HepG2 (cell line): ENCODE data around the gene MST1. TPM values are rescaled to one million over a fixed set of nuclear protein-coding genes. Genes with fewer than 3 reads are reported as not detected.

ENCODE experiments used
- AKAP8 ChIP-seq: sonication (generic); formaldehyde crosslinking; IDR thresholded peaks from 2 replicates; pipeline ENCODE4 v1.5.1; 2020; ENCODE audit warnings: mild to moderate bottlenecking, missing genetic modification reagents
- BRCA1 ChIP-seq: sonication (generic); formaldehyde crosslinking; IDR thresholded peaks from 2 replicates; pipeline ENCODE4 v1.4.0; 2020; ENCODE audit warnings: missing genetic modification reagents
- CEBPB ChIP-seq: IDR thresholded peaks from 2 replicates; pipeline ENCODE4 v1.6.1; 2011; ENCODE audit warnings: low read depth, low read length, improper control_type of control experiment, borderline replicate concordance
- IRF2 ChIP-seq: IDR thresholded peaks from 2 replicates; pipeline ENCODE4 v1.6.1; 2018; ENCODE audit warnings: missing genetic modification reagents, missing compliant biosample characterization
- MIER3 ChIP-seq: IDR thresholded peaks from 2 replicates; pipeline ENCODE4 v1.6.1; 2016; ENCODE audit warnings: missing compliant biosample characterization, borderline replicate concordance
- NFE2 ChIP-seq: sonication (generic); formaldehyde crosslinking; IDR thresholded peaks from 2 replicates; pipeline ENCODE4 v1.4.0; 2020; ENCODE audit warnings: missing genetic modification reagents
- SMAD3 ChIP-seq: sonication (generic); formaldehyde crosslinking; IDR thresholded peaks from 2 replicates; pipeline ENCODE4 v1.4.0; 2020; ENCODE audit warnings: missing genetic modification reagents
- TARDBP ChIP-seq: sonication (generic); formaldehyde crosslinking; IDR thresholded peaks from 2 replicates; pipeline ENCODE4 v1.8.0; 2022; ENCODE audit warnings: mild to moderate bottlenecking, missing genetic modification reagents
- ZMYM4 ChIP-seq: sonication (generic); formaldehyde crosslinking; IDR thresholded peaks from 2 replicates; pipeline ENCODE4 v1.8.1; 2023; ENCODE audit warnings: mild to moderate bottlenecking, missing genetic modification reagents
- ZNF343 ChIP-seq: sonication (generic); formaldehyde crosslinking; IDR thresholded peaks from 2 replicates; pipeline ENCODE4 v1.4.0; 2020; ENCODE audit warnings: mild to moderate bottlenecking, missing genetic modification reagents
- ZNF546 ChIP-seq: sonication (generic); formaldehyde crosslinking; conservative IDR thresholded peaks from 2 replicates; pipeline ENCODE4 v1.8.1; 2023; ENCODE audit warnings: mild to moderate bottlenecking, missing genetic modification reagents
- ZNF777 ChIP-seq: sonication (generic); formaldehyde crosslinking; IDR thresholded peaks from 2 replicates; pipeline ENCODE4 v1.4.0; 2020; ENCODE audit warnings: missing genetic modification reagents
- polyA plus RNA-seq, 8 experiments: library from polyadenylated mRNA; depleted of rRNA in 3 of 8; stranded (reverse) in 7 of 8; unstranded in 1 of 8; fragments of >200 nt; fragmentation: Illumina TruSeq in 4 of 8; extraction: Trizol in 4 of 8; gene quantifications; 2 replicates each; pipeline versions ENCODE4 v1.2.1 to v1.2.3, GENCODE V29; 2011 to 2016; ENCODE audit warnings: low read depth in 4 of 8, missing spikeins in 1 of 8, mixed read lengths in 1 of 8; ENCODE audit not compliant: insufficient read depth in 1 of 8
- total RNA-seq, 5 experiments: library from RNA; depleted of rRNA; stranded (reverse); fragments of >200 nt; fragmentation: Illumina TruSeq; extraction: Trizol; gene quantifications; 2 replicates each; pipeline ENCODE4 v1.2.3, GENCODE V29; 2016; ENCODE audit warnings: low read depth in 1 of 5
- TF ChIP-seq, protein P1 (sequence below): sonication (generic); formaldehyde crosslinking; IDR thresholded peaks from 2 replicates; pipeline ENCODE4 v1.4.0; 2020; ENCODE audit warnings: low read depth, mild to moderate bottlenecking, missing genetic modification reagents
- TF ChIP-seq, protein P2 (sequence below): sonication (generic); formaldehyde crosslinking; IDR thresholded peaks from 2 replicates; pipeline ENCODE4 v1.8.1; 2023; ENCODE audit warnings: mild to moderate bottlenecking, missing genetic modification reagents
- TF ChIP-seq, protein P3 (sequence below): sonication (generic); formaldehyde crosslinking; IDR thresholded peaks from 2 replicates; pipeline ENCODE4 v1.4.0; 2020; ENCODE audit warnings: missing genetic modification reagents, borderline replicate concordance
- TF ChIP-seq, protein P4 (sequence below): sonication (generic); formaldehyde crosslinking; IDR thresholded peaks from 2 replicates; pipeline ENCODE4 v1.5.1; 2020; ENCODE audit warnings: mild to moderate bottlenecking, moderate library complexity, missing genetic modification reagents
- TF ChIP-seq, protein P5 (sequence below), 2 experiments: fragments of 450-650 bp in 1 of 2; sonication (generic) in 1 of 2; formaldehyde crosslinking; IDR thresholded peaks; 2 replicates each; pipeline versions ENCODE4 v1.5.0 to v1.8.0; 2020 to 2022; ENCODE audit warnings: mild to moderate bottlenecking in 1 of 2, missing genetic modification reagents in 1 of 2
- TF ChIP-seq, protein P6 (sequence below): sonication (generic); formaldehyde crosslinking; IDR thresholded peaks from 2 replicates; pipeline ENCODE4 v1.4.0; 2020; ENCODE audit warnings: missing genetic modification reagents
- TF ChIP-seq, protein P7 (sequence below): sonication (generic); formaldehyde crosslinking; IDR thresholded peaks from 2 replicates; pipeline ENCODE4 v1.4.0; 2020; ENCODE audit warnings: mild to moderate bottlenecking, missing genetic modification reagents

MST1 gene
- total and polyA plus RNA-seq, 2 of the 13 experiments (the other 11 are each of a cell fraction or from before 2014, with no cell fraction given): 189 to 452 TPM

DNA sequence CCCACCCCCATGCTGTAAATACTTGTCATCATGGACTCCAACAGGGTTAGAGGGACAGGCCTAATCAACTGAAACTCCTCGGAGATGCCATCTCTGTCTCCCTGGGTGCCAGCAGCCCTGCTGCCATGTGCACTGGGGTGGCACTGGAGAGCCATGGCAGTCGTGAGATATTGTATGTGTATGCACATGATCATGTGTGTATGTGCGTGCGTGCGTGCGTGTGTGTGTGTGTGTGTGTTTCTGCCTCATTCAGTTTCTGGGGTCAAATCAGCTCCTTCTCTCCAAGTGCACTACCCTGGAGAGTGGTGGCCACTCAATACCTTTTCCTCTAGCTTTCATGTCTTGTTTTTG lies 18.4 kb downstream of the MST1 start (continued):
- TF ChIP-seq, protein P1, sequence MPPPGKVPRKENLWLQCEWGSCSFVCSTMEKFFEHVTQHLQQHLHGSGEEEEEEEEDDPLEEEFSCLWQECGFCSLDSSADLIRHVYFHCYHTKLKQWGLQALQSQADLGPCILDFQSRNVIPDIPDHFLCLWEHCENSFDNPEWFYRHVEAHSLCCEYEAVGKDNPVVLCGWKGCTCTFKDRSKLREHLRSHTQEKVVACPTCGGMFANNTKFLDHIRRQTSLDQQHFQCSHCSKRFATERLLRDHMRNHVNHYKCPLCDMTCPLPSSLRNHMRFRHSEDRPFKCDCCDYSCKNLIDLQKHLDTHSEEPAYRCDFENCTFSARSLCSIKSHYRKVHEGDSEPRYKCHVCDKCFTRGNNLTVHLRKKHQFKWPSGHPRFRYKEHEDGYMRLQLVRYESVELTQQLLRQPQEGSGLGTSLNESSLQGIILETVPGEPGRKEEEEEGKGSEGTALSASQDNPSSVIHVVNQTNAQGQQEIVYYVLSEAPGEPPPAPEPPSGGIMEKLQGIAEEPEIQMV (CRISPR knock-in tag): 0 out of 2 replicates have a peak, but pooled peaks have one; percentile 40
- TF ChIP-seq TARDBP (CRISPR knock-in tag) (0 out of 2 replicates have a peak, but pooled peaks have one; percentile 3), BRCA1 (no peak), MIER3 (CRISPR knock-in tag) (no peak), ZNF777 (CRISPR knock-in tag) (no peak), ZNF343 (CRISPR knock-in tag) (no peak), IRF2 (CRISPR knock-in tag) (no peak), NFE2 (CRISPR knock-in tag) (no peak), AKAP8 (peak; percentile 9; the same call in 1 of the 2 replicates), SMAD3 (peak; percentile 5; the same call in 1 of the 2 replicates), ZNF546 (CRISPR knock-in tag) (no peak), CEBPB (no peak), ZMYM4 (CRISPR knock-in tag) (0 out of 2 replicates have a peak, but pooled peaks have one; percentile 10)
- TF ChIP-seq, protein P2, sequence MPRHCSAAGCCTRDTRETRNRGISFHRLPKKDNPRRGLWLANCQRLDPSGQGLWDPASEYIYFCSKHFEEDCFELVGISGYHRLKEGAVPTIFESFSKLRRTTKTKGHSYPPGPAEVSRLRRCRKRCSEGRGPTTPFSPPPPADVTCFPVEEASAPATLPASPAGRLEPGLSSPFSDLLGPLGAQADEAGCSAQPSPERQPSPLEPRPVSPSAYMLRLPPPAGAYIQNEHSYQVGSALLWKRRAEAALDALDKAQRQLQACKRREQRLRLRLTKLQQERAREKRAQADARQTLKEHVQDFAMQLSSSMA: 0 out of 2 replicates have a peak, but pooled peaks have one; percentile 0
- TF ChIP-seq, protein P3, sequence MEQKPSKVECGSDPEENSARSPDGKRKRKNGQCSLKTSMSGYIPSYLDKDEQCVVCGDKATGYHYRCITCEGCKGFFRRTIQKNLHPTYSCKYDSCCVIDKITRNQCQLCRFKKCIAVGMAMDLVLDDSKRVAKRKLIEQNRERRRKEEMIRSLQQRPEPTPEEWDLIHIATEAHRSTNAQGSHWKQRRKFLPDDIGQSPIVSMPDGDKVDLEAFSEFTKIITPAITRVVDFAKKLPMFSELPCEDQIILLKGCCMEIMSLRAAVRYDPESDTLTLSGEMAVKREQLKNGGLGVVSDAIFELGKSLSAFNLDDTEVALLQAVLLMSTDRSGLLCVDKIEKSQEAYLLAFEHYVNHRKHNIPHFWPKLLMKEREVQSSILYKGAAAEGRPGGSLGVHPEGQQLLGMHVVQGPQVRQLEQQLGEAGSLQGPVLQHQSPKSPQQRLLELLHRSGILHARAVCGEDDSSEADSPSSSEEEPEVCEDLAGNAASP (CRISPR knock-in tag): no peak
- TF ChIP-seq, protein P4, sequence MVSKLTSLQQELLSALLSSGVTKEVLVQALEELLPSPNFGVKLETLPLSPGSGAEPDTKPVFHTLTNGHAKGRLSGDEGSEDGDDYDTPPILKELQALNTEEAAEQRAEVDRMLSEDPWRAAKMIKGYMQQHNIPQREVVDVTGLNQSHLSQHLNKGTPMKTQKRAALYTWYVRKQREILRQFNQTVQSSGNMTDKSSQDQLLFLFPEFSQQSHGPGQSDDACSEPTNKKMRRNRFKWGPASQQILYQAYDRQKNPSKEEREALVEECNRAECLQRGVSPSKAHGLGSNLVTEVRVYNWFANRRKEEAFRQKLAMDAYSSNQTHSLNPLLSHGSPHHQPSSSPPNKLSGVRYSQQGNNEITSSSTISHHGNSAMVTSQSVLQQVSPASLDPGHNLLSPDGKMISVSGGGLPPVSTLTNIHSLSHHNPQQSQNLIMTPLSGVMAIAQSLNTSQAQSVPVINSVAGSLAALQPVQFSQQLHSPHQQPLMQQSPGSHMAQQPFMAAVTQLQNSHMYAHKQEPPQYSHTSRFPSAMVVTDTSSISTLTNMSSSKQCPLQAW (CRISPR knock-in tag): 0 out of 2 replicates have a peak, but pooled peaks have one; percentile 4
- TF ChIP-seq, protein P5, sequence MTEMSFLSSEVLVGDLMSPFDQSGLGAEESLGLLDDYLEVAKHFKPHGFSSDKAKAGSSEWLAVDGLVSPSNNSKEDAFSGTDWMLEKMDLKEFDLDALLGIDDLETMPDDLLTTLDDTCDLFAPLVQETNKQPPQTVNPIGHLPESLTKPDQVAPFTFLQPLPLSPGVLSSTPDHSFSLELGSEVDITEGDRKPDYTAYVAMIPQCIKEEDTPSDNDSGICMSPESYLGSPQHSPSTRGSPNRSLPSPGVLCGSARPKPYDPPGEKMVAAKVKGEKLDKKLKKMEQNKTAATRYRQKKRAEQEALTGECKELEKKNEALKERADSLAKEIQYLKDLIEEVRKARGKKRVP (CRISPR knock-in tag; IDR thresholded peaks at IDR 0.05): no peak
- TF ChIP-seq, protein P6, sequence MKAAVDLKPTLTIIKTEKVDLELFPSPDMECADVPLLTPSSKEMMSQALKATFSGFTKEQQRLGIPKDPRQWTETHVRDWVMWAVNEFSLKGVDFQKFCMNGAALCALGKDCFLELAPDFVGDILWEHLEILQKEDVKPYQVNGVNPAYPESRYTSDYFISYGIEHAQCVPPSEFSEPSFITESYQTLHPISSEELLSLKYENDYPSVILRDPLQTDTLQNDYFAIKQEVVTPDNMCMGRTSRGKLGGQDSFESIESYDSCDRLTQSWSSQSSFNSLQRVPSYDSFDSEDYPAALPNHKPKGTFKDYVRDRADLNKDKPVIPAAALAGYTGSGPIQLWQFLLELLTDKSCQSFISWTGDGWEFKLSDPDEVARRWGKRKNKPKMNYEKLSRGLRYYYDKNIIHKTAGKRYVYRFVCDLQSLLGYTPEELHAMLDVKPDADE (CRISPR knock-in tag): no peak
- TF ChIP-seq, protein P7, sequence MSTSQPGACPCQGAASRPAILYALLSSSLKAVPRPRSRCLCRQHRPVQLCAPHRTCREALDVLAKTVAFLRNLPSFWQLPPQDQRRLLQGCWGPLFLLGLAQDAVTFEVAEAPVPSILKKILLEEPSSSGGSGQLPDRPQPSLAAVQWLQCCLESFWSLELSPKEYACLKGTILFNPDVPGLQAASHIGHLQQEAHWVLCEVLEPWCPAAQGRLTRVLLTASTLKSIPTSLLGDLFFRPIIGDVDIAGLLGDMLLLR (CRISPR knock-in tag): 0 out of 2 replicates have a peak, but pooled peaks have one; percentile 5
